ENCODE measurements around the gene DCBLD2. TPM values are rescaled to one million over a fixed set of nuclear protein-coding genes. Genes with fewer than 3 reads are reported as not detected.

Gene DCBLD2
- total RNA-seq, 1 experiment from 2014 or later: 48.0 TPM

- Histone ChIP-seq H4K5ac (ENCODE audit: insufficient read length, low read depth, low read length) (no peak overlapping the region), H2AFZ (ENCODE audit: low read length) (no peak overlapping the region), H2BK12ac (ENCODE audit: insufficient read length, low read depth, low read length) (no peak overlapping the region), H3K27me3 (ENCODE audit: insufficient read depth, low read length) (no peaks in the 10 kb centered on the region), H3K79me2 (ENCODE audit: insufficient read depth, low read length) (no peaks in the 10 kb centered on the region), H3K14ac (ENCODE audit: insufficient read depth, low read length) (no peak overlapping the region), H3K9me3 (ENCODE audit: control insufficient read depth, low read depth, low read length) (no peaks in the 10 kb centered on the region), H2AK5ac (ENCODE audit: insufficient read length, low read length) (no peak overlapping the region), H2BK5ac (ENCODE audit: insufficient read length, low read length) (no peak overlapping the region), H2BK120ac (ENCODE audit: low read depth, low read length, poor library complexity, severe bottlenecking) (no peak overlapping the region), H4K91ac (ENCODE audit: insufficient read length, low read depth, low read length) (no peak overlapping the region), H3K56ac (ENCODE audit: insufficient read length, low read depth, low read length) (no peak overlapping the region), H3K79me1 (ENCODE audit: insufficient read depth, low read depth, low read length, poor library complexity, severe bottlenecking) (no peaks in the 10 kb centered on the region), H3K18ac (ENCODE audit: insufficient read length, low read depth, low read length) (no peak overlapping the region), H2BK20ac (ENCODE audit: low read depth, low read length, poor library complexity, severe bottlenecking) (no peak overlapping the region), H3K9ac (ENCODE audit: extremely low read depth, insufficient read length, low read length) (no peak overlapping the region), H3K23me2 (ENCODE audit: insufficient read length, low read depth, low read length, poor library complexity, severe bottlenecking) (no peaks in the 10 kb centered on the region), H4K20me1 (ENCODE audit: control insufficient read depth, insufficient read depth, insufficient read length) (no peaks in the 10 kb centered on the region), H3K4me2 (ENCODE audit: insufficient read depth, insufficient read length, low read length) (no peak overlapping the region), H3K27ac (ENCODE audit: insufficient read length, low read depth, low read length) (no peak overlapping the region), H3K4ac (ENCODE audit: low read depth, low read length) (no peak overlapping the region), H3T11ph (ENCODE audit: low read length) (no peak overlapping the region), H4K8ac (replicated peaks; ENCODE audit: insufficient read length, low read depth, low read length) (no peak overlapping the region), H3K4me1 (ENCODE audit: insufficient read depth, low read length) (no peaks in the 10 kb centered on the region; the same call in 1 of the 2 replicates), H2BK15ac (ENCODE audit: low read depth, low read length) (no peak overlapping the region), H3K23ac (ENCODE audit: insufficient read length, low read depth, low read length) (no peak overlapping the region)
- WGBS (ENCODE audit: extremely low coverage, insufficient read length, low lambda C conversion rate): no CpG with 5 or more reads among the region's 6 CpGs
- Mint-ChIP-seq H3K27ac (0 out of 7 replicates have a peak overlapping the region, but pooled peaks of 2 of the 3 experiments have one; percentile 2 to 44), H3K36me3 (ENCODE audit: insufficient read depth in 1 of 3, low read depth in 3 of 3) (peaks cover 7 to 19% (median 14%) of the 10 kb centered on the region in 3 experiments; a peak in 5 of 7 replicates), H3K27me3 (ENCODE audit: low read depth) (no peaks in the 10 kb centered on the region), H3K4me1 (no peaks in the 10 kb centered on the region), H3K9me3 (0 out of 5 replicates have a peak, but pooled peaks cover 0 to under 1% of the 10 kb centered on the region in 2 experiments), H3K4me3 (no peak overlapping the region)
- TF ChIP-seq, protein P1, sequence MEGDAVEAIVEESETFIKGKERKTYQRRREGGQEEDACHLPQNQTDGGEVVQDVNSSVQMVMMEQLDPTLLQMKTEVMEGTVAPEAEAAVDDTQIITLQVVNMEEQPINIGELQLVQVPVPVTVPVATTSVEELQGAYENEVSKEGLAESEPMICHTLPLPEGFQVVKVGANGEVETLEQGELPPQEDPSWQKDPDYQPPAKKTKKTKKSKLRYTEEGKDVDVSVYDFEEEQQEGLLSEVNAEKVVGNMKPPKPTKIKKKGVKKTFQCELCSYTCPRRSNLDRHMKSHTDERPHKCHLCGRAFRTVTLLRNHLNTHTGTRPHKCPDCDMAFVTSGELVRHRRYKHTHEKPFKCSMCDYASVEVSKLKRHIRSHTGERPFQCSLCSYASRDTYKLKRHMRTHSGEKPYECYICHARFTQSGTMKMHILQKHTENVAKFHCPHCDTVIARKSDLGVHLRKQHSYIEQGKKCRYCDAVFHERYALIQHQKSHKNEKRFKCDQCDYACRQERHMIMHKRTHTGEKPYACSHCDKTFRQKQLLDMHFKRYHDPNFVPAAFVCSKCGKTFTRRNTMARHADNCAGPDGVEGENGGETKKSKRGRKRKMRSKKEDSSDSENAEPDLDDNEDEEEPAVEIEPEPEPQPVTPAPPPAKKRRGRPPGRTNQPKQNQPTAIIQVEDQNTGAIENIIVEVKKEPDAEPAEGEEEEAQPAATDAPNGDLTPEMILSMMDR (conservative IDR thresholded peaks at IDR 0.05): no peak
- DNase-seq: no peak
Observed at GRCh38 chr3:98824256-98824655, 77.2 kb downstream of the DCBLD2 start.
